ENCODE measurements around the gene ZC3H7B. TPM values are rescaled to one million over a fixed set of nuclear protein-coding genes. Genes with fewer than 3 reads are reported as not detected.

ZC3H7B gene
- polyA plus RNA-seq, 1 donor (not counting 4 experiments of a cell fraction or from before 2014, with no cell fraction given) = 24.2 TPM

DNA sequence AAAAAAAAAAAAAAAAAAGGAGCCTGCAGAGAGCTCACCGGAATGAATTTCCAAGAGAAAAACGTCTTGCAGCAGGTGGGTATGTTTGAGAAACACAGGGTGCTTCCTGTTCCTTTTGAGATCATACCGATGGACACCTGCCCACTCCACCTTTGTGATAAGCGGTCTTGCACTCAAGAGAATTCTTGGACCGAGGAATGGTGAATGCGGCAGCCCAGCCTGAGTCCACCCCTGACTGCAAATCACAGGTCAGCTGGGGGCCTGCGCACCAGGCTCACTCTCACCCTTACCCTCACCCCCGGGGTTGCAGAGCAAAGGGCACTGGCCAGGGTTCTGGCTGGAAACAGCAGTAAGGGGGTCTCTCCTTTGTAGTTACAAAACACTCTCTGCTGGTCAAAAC, 63.6 kb downstream of the ZC3H7B start:
- Histone ChIP-seq H3K9me1 (ENCODE audit: control insufficient read depth, extremely low read depth, insufficient read depth, low read length) (peaks cover 3% of the 10 kb centered on the region), H2AFZ (ENCODE audit: control insufficient read depth, low read length) (no peak overlapping the region), H3K4me1 (ENCODE audit: control insufficient read depth, extremely low read depth, insufficient read depth, low read length) (peaks cover 24% of the 10 kb centered on the region), H3K4me2 (ENCODE audit: control insufficient read depth, extremely low read depth, insufficient read depth, low read depth, low read length) (no peak overlapping the region), H4K20me1 (ENCODE audit: control insufficient read depth, extremely low read depth, insufficient read depth, low read length) (no peaks in the 10 kb centered on the region), H3K9me3 (ENCODE audit: control insufficient read depth, low read depth, low read length) (no peaks in the 10 kb centered on the region), H3K9ac (ENCODE audit: control insufficient read depth, extremely low read depth, insufficient read depth, low read length) (no peak overlapping the region), H3K79me2 (ENCODE audit: control insufficient read depth, insufficient read depth, low read length) (no peaks in the 10 kb centered on the region), H3K36me3 (ENCODE audit: control insufficient read depth in 2 of 2, extremely low read depth in 1 of 2, insufficient read depth in 2 of 2, low read length in 2 of 2) (no peaks in the 10 kb centered on the region), H3K27me3 (ENCODE audit: control insufficient read depth, extremely low read depth, insufficient read depth, low read length) (peaks cover 24% of the 10 kb centered on the region), H3K4me3 (ENCODE audit: control insufficient read depth in 2 of 3, extremely low read depth in 1 of 3, insufficient read depth in 2 of 3, low read depth in 1 of 3, low read length in 3 of 3) (no peak overlapping the region), H3K27ac (ENCODE audit: control insufficient read depth, insufficient read depth, low read length) (no peak overlapping the region)
- TF ChIP-seq, protein P1, sequence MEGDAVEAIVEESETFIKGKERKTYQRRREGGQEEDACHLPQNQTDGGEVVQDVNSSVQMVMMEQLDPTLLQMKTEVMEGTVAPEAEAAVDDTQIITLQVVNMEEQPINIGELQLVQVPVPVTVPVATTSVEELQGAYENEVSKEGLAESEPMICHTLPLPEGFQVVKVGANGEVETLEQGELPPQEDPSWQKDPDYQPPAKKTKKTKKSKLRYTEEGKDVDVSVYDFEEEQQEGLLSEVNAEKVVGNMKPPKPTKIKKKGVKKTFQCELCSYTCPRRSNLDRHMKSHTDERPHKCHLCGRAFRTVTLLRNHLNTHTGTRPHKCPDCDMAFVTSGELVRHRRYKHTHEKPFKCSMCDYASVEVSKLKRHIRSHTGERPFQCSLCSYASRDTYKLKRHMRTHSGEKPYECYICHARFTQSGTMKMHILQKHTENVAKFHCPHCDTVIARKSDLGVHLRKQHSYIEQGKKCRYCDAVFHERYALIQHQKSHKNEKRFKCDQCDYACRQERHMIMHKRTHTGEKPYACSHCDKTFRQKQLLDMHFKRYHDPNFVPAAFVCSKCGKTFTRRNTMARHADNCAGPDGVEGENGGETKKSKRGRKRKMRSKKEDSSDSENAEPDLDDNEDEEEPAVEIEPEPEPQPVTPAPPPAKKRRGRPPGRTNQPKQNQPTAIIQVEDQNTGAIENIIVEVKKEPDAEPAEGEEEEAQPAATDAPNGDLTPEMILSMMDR (optimal IDR thresholded peaks at IDR 0.05 in 1 of 3, IDR thresholded peaks at IDR 0.05 in 1 of 3, conservative IDR thresholded peaks at IDR 0.05 in 1 of 3; ENCODE audit: extremely low read depth in 1 of 3, insufficient read depth in 2 of 3, low read length in 3 of 3) = no peak
- TF ChIP-seq EZH2 (IDR thresholded peaks at IDR 0.05; ENCODE audit: low read length) = no peak
- dilution Hi-C loops (cut with MboI; ENCODE audit: extremely low pct_ligation_motif_present, low sequenced_read_pairs) = no loop called here
- no peak for DNase-seq (ENCODE audit: low read depth, low spot score)
- FAIRE-seq = no peak

DNA sequence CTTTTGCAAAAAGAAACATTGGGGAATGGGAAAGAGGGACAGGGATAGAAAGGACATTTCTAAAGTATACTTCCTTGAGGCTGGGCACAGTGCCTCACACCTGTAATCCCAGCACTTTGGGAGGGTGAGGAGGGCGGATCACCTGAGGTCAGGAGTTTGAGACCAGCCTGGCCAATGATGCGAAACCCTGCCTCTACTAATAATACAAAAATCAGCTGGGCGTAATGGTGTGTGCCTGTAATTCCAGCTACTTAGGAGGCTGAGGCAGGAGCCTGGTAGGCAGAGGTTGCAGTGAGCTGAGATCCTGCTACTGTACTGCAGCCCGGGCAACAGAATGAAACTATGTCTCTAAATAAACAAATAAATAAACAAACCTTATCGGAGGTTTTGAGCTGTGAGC, 64.1 kb downstream of the ZC3H7B start:
- peaks cover 24% of the 10 kb centered on the region for H3K4me1 ChIP-seq (ENCODE audit: control insufficient read depth, extremely low read depth, insufficient read depth, low read length)
- no peaks in the 10 kb centered on the region for H3K9me3 ChIP-seq (ENCODE audit: control insufficient read depth, low read depth, low read length)
- no peak for TF ChIP-seq EZH2 (IDR thresholded peaks at IDR 0.05; ENCODE audit: low read length)
- TF ChIP-seq, protein P1 (optimal IDR thresholded peaks at IDR 0.05 in 1 of 3, IDR thresholded peaks at IDR 0.05 in 1 of 3, conservative IDR thresholded peaks at IDR 0.05 in 1 of 3; ENCODE audit: extremely low read depth in 1 of 3, insufficient read depth in 2 of 3, low read length in 3 of 3) = no peak
- H4K20me1 ChIP-seq (ENCODE audit: control insufficient read depth, extremely low read depth, insufficient read depth, low read length) = no peaks in the 10 kb centered on the region
- no peaks in the 10 kb centered on the region for H3K36me3 ChIP-seq (ENCODE audit: control insufficient read depth in 2 of 2, extremely low read depth in 1 of 2, insufficient read depth in 2 of 2, low read length in 2 of 2)
- H3K4me3 ChIP-seq (ENCODE audit: control insufficient read depth in 2 of 3, extremely low read depth in 1 of 3, insufficient read depth in 2 of 3, low read depth in 1 of 3, low read length in 3 of 3) = no peak overlapping the region
- dilution Hi-C loops (cut with MboI; ENCODE audit: extremely low pct_ligation_motif_present, low sequenced_read_pairs) = no loop called here
- no peak overlapping the region for H3K4me2 ChIP-seq (ENCODE audit: control insufficient read depth, extremely low read depth, insufficient read depth, low read depth, low read length)
- FAIRE-seq (no peak), DNase-seq (ENCODE audit: low read depth, low spot score) (no peak)
- peaks cover 3% of the 10 kb centered on the region for H3K9me1 ChIP-seq (ENCODE audit: control insufficient read depth, extremely low read depth, insufficient read depth, low read length)
- no peaks in the 10 kb centered on the region for H3K79me2 ChIP-seq (ENCODE audit: control insufficient read depth, insufficient read depth, low read length)
- no peak overlapping the region for H3K27ac ChIP-seq (ENCODE audit: control insufficient read depth, insufficient read depth, low read length)
- H2AFZ ChIP-seq (ENCODE audit: control insufficient read depth, low read length) = no peak overlapping the region
- H3K9ac ChIP-seq (ENCODE audit: control insufficient read depth, extremely low read depth, insufficient read depth, low read length) = no peak overlapping the region
- H3K27me3 ChIP-seq (ENCODE audit: control insufficient read depth, extremely low read depth, insufficient read depth, low read length) = peaks cover 24% of the 10 kb centered on the region

All from keratinocyte (primary cell).